SK-N-SH treated with all-trans-retinoic acid at 6 μM for 48 hours (cell line): ENCODE measurements around the gene CNP.
"Not testable (repeated sequence)": the region's sequence is repeated elsewhere in the genome, so short reads cannot be mapped to it uniquely, and the experiment has no call there.

ENCODE experiments used
- ARNTL ChIP-seq: fragments of 450-650 bp; formaldehyde crosslinking; IDR thresholded peaks from 2 replicates; pipeline ENCODE4 v1.5.0; 2020; ENCODE audit warnings: low read depth, mild to moderate bottlenecking, moderate library complexity, borderline replicate concordance
- CSDC2 ChIP-seq: fragments of 250-450 bp; sonication (Bioruptor Pico); IDR thresholded peaks from 2 replicates; pipeline ENCODE4 v1.5.0; 2020; ENCODE audit warnings: mild to moderate bottlenecking, moderate library complexity
- CSRNP3 ChIP-seq: fragments of 250-450 bp; sonication (Bioruptor Pico); IDR thresholded peaks from 2 replicates; pipeline ENCODE4 v1.5.1; 2021; ENCODE audit warnings: mild to moderate bottlenecking, moderate library complexity
- ESRRG ChIP-seq: fragments of 250-450 bp; sonication (Bioruptor Pico); IDR thresholded peaks from 2 replicates; pipeline ENCODE4 v1.6.1; 2021; ENCODE audit warnings: mild to moderate bottlenecking
- PPARA ChIP-seq: fragments of 250-450 bp; sonication (Bioruptor Pico); IDR thresholded peaks from 2 replicates; pipeline ENCODE4 v1.5.0; 2020; ENCODE audit warnings: mild to moderate bottlenecking, borderline replicate concordance
- RARB ChIP-seq: fragments of 250-450 bp; sonication (Bioruptor Pico); IDR thresholded peaks from 2 replicates; pipeline ENCODE4 v1.8.0; 2021; ENCODE audit warnings: mild to moderate bottlenecking, moderate library complexity
- TOX ChIP-seq: fragments of 250-450 bp; sonication (Bioruptor Pico); IDR thresholded peaks from 2 replicates; pipeline ENCODE4 v1.8.0; 2021; ENCODE audit warnings: mild to moderate bottlenecking, moderate library complexity, borderline replicate concordance
- ZC3H10 ChIP-seq: fragments of 250-450 bp; sonication (Bioruptor Pico); IDR thresholded peaks from 2 replicates; pipeline ENCODE4 v1.5.1; 2021; ENCODE audit warnings: mild to moderate bottlenecking, moderate library complexity
- ZFP3 ChIP-seq: fragments of 250-450 bp; sonication (Bioruptor Pico); IDR thresholded peaks from 2 replicates; pipeline ENCODE4 v1.5.0; 2020; ENCODE audit warnings: mild to moderate bottlenecking, moderate library complexity
- ZFP30 ChIP-seq: fragments of 450-650 bp; formaldehyde crosslinking; IDR thresholded peaks from 2 replicates; pipeline ENCODE4 v1.5.0; 2022; ENCODE audit warnings: mild to moderate bottlenecking, moderate library complexity
- ZNF565 ChIP-seq: fragments of 450-650 bp; formaldehyde crosslinking; conservative IDR thresholded peaks from 2 replicates; pipeline ENCODE4 v1.5.0; 2020; ENCODE audit warnings: low read depth, mild to moderate bottlenecking, moderate library complexity
- ZNF70 ChIP-seq: fragments of 450-650 bp; formaldehyde crosslinking; IDR thresholded peaks from 2 replicates; pipeline ENCODE4 v1.5.0; 2020; ENCODE audit warnings: mild to moderate bottlenecking, moderate library complexity
- ZNF8 ChIP-seq: fragments of 450-650 bp; formaldehyde crosslinking; IDR thresholded peaks from 2 replicates; pipeline ENCODE4 v1.5.0; 2020; ENCODE audit warnings: mild to moderate bottlenecking, moderate library complexity
- TF ChIP-seq, protein P1 (sequence below): fragments of 250-450 bp; sonication (Bioruptor Pico); IDR thresholded peaks from 2 replicates; pipeline ENCODE4 v1.5.1; 2020; ENCODE audit warnings: low read depth, mild to moderate bottlenecking, moderate library complexity

- TF ChIP-seq ARNTL; RARB (CRISPR knock-in tag); ZNF70 (CRISPR knock-in tag); ZC3H10 (CRISPR knock-in tag); ZNF565 (CRISPR knock-in tag); CSDC2 (CRISPR knock-in tag); ESRRG; ZNF8 (CRISPR knock-in tag); ZFP30 (CRISPR knock-in tag); CSRNP3 (CRISPR knock-in tag); ZFP3 (CRISPR knock-in tag); TOX (CRISPR knock-in tag); PPARA: not testable (repeated sequence)
- TF ChIP-seq, protein P1, sequence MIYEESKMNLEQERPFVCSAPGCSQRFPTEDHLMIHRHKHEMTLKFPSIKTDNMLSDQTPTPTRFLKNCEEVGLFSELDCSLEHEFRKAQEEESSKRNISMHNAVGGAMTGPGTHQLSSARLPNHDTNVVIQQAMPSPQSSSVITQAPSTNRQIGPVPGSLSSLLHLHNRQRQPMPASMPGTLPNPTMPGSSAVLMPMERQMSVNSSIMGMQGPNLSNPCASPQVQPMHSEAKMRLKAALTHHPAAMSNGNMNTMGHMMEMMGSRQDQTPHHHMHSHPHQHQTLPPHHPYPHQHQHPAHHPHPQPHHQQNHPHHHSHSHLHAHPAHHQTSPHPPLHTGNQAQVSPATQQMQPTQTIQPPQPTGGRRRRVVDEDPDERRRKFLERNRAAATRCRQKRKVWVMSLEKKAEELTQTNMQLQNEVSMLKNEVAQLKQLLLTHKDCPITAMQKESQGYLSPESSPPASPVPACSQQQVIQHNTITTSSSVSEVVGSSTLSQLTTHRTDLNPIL (CRISPR knock-in tag) = not testable (repeated sequence)
Observed at GRCh38 chr17:42020845-42021244, 54.2 kb downstream of the CNP start.
